CMK (cell line): ENCODE results near the gene NEIL3.
"Not testable (repeated sequence)": the region's sequence is repeated elsewhere in the genome, so short reads cannot be mapped to it uniquely, and the experiment has no call there.

ENCODE experiments used
- DNase-seq: peaks from one replicate; pipeline ENCODE4 v3.0.0-alpha.2; 2010; ENCODE audit warnings: low read depth

Gene NEIL3

GRCh38 chr4:177302371-177303100 lies 7.1 kb upstream of the NEIL3 start:
- DNase-seq: no peak

- DNase-seq: no peak
Measured at GRCh38 chr4:177304094-177304493, 5.6 kb upstream of the NEIL3 start.

GRCh38 chr4:177304864-177305263 lies 4.8 kb upstream of the NEIL3 start:
- not testable (repeated sequence) for DNase-seq

GRCh38 chr4:177308125-177308524 lies 1.5 kb upstream of the NEIL3 start:
- DNase-seq: no peak

- no peak for DNase-seq
Measured at GRCh38 chr4:177308847-177309521, 690 bp upstream of the NEIL3 start.

GRCh38 chr4:177311589-177311988 lies 1.9 kb downstream of the NEIL3 start:
- no peak for DNase-seq

- no peak for DNase-seq
Measured at GRCh38 chr4:177313263-177313662, 3.6 kb downstream of the NEIL3 start.

GRCh38 chr4:177315767-177316464 lies 6.2 kb downstream of the NEIL3 start:
- no peak for DNase-seq

GRCh38 chr4:177320721-177321120 lies 11.0 kb downstream of the NEIL3 start:
- DNase-seq: no peak

- no peak for DNase-seq
Measured at GRCh38 chr4:177321647-177322046, 12.0 kb downstream of the NEIL3 start.

- no peak for DNase-seq
Measured at GRCh38 chr4:177322266-177322665, 12.6 kb downstream of the NEIL3 start.

- no peak for DNase-seq
Measured at GRCh38 chr4:177322881-177323280, 13.2 kb downstream of the NEIL3 start.

GRCh38 chr4:177323416-177323815 lies 13.7 kb downstream of the NEIL3 start:
- no peak for DNase-seq

- DNase-seq: no peak
Measured at GRCh38 chr4:177332119-177332518, 22.4 kb downstream of the NEIL3 start.

- DNase-seq: no peak
Measured at GRCh38 chr4:177339477-177340374, 30.1 kb downstream of the NEIL3 start.

- DNase-seq: no peak
Measured at GRCh38 chr4:177348348-177348747, 38.7 kb downstream of the NEIL3 start.

GRCh38 chr4:177349191-177349590 lies 39.5 kb downstream of the NEIL3 start:
- DNase-seq: no peak

GRCh38 chr4:177351622-177352244 lies 42.1 kb downstream of the NEIL3 start:
- no peak for DNase-seq

GRCh38 chr4:177356206-177356605 lies 46.5 kb downstream of the NEIL3 start:
- DNase-seq: no peak

- DNase-seq: no peak
Measured at GRCh38 chr4:177356921-177357320, 47.2 kb downstream of the NEIL3 start.

- DNase-seq: no peak
Measured at GRCh38 chr4:177367336-177367735, 57.7 kb downstream of the NEIL3 start.

GRCh38 chr4:177369372-177369771 lies 59.7 kb downstream of the NEIL3 start:
- DNase-seq: no peak
